Right hindlimb (tissue), 1 donor: ENCODE data around the gene ENOX1.
A peak's percentile ranks its signal among the peaks of the same experiment; 100 is the strongest.

ENCODE experiments used
- DNase-seq: peaks from one replicate; pipeline ENCODE4 v3.0.0-alpha.2; 2018

ENOX1 gene

DNA sequence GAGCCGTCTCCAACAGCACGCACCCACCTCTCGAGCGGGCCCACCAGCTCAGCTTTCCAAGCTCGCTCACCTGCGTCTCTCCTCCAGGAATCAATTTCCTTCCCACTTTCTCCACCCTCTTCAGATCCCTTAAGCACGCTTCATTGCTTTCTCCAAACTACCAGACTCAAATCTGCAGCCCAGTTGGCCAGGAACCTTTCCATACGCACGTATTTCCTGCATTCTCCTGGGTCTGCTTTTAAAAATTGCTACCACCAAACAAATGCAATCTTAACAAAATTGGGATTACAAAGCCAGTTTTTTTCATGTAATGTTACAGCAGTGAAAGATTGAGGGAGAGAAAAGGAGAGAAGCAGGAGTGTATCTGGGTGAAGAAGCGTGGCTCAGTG, 1.5 kb downstream of the ENOX1 start:
- DNase-seq: no peak

DNA sequence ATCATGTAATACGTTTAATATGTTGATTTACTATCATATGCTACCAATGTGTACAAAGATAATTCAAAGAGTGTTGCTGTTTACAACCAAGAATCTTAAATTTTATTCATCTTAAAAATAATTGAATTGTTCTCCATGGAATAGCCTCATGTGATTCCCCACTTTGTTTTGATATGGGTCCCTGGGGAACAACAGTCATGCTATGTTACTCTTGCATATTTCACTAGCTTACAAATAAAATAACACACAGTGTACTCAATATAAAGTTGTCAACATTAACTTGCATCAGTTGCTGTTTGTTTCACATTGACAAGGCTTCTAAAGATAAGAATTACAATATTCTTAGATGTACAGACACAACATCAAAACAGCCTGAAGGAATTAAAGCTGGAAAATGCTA, 2.3 kb downstream of the ENOX1 start:
- no peak for DNase-seq

DNA sequence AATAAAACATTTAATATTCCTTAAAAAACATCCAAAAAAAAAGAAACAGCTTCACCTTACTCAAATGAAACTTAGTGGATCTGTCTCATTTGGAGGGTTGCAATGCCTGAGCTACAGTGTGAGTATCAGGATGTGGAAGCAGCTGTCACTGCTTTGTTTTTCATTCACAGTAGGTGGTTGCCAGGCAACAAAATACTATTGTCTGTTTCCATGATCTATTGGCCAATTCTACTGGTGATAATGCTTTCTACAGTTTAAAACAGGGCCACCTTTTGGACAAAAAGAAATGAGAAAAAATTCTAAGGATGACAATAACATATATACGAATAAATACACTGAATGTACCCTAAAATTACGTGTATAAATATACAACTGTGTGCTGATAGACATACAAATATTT, 3.0 kb downstream of the ENOX1 start:
- DNase-seq: peak; percentile 49

DNA sequence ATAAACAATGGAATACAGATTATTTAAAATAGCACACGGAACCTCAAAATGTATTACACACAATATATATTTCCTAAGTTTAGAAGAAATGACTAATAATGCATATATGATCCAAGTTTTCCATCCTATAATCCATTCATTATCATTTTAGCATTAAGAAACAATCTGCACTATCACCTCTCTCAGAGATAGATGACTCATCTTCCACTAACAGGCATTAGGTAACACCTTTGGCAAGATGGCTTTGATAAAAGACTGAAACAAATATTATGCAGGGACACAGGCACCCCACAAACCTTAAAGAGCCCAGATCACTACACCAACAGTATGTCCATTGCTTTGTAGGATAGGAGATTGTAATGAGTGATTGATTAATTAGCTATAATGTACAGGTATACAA, 4.1 kb downstream of the ENOX1 start:
- no peak for DNase-seq

DNA sequence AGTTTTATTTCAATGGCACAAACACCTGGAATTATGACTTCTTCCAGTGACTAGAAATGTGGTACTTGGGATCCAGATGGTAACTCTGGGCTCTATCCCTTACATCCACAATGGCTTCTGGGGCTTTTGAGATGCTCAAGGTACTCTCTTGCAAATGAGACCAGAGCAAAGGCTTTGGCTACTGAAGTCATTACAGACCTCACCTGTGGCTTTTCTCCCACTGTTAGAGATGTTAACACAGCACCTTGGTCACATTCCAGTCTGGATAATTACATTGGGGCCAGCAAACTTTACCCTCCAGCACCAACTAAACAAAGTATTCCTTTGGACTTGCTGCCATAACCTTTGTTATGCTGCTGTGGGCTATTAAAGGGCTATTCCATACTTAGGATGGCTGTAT, 6.1 kb downstream of the ENOX1 start:
- no peak for DNase-seq

DNA sequence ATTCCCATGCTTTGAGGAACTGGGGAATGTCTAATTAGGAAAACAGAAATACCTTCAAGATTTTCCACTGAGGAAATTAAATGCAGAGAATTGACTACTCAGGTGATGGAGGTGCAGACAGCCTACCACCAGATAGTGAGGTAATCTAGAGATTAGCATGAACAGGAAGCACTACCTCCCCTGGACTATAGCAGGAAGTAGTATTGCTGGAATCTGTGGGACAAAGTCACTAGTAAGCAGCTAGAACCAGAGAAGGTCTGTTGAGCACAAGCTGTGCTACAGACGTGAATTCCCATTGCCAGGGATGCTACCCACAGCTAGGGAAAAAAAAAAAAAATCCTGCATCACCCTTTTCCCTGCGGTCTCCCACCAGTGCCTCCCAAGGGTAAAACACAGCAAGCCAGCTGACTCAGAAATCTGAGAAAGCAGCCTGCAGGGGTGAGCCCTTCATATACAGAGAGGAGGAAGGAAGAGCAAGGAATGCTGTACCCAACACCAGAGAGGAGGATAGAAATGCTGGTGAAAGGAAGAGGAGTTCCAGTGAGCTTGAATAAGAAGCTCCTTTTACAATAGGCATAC, 10.2 kb downstream of the ENOX1 start:
- no peak for DNase-seq

DNA sequence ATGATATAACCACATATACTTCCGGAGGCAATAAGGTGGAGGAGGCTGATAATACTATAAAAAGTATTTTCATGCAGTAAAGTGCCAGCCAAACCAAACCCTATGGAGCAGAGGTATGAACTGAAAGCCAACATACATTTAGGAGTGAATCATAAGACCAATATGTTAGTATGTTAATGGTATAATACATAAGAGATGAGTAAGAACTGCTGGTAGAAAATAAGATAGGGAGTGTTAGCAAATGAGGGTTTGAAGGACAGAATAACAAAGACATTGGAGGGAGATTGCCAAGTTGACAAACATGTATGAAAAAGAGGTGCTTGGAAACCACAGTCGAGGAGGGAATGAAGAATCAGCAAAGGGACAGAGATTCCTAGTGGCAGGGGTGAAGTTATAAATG, 10.8 kb downstream of the ENOX1 start:
- no peak for DNase-seq

DNA sequence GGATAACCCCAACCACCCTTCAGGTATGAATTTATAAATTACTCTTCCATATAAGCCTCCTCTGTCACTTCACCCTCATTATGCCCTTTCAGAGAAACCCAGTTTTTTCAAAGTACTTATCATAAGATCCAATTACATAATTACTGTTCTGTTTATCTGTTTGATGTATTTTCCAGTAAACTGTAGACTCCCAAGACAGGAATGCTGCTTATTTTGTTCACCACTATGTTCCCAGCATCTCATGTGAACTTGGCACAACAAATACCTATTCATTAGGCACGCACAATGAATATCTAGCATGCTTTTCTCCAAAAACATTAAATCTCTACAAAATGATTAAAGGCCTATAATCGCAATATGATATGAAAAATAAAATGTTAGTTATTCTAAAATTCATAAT, 13.2 kb downstream of the ENOX1 start:
- no peak for DNase-seq

DNA sequence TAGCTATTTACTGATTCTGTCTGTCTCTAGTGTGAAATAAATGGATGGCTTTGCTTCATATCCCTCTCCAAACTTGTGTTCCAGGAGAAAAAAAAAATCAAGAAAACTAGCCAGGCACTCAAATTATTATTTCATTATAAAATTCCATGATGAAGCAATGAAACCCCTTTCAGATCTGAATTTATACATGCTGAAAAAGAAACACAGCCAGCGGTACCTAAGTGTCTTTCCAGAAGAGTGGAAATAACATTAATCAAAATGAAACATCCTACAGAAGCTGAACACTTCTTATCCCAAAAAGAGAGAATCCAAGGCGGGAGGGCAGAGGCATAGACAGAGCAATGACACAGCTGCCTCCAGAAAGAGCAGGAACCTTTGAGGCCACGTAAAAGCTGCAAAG, 15.9 kb downstream of the ENOX1 start:
- no peak for DNase-seq

DNA sequence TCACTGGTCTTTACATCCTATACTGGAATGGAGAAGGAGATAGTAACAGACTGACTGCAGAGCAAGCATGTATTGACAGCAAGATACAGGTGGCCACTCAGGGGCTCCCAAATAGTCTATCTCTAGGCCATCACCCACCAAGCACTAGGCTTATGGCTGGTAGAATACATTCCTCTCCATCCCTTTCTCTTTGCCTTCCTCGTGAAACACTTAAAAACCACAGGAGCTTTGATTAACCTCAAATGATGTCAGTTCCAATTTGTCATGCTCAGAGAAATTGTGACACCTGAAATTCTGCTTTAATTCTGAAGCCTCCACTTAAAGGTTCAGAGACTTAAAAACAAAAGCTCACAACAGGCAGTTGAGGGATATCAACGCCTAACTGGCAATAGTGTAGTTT, 17.2 kb downstream of the ENOX1 start:
- DNase-seq: no peak

DNA sequence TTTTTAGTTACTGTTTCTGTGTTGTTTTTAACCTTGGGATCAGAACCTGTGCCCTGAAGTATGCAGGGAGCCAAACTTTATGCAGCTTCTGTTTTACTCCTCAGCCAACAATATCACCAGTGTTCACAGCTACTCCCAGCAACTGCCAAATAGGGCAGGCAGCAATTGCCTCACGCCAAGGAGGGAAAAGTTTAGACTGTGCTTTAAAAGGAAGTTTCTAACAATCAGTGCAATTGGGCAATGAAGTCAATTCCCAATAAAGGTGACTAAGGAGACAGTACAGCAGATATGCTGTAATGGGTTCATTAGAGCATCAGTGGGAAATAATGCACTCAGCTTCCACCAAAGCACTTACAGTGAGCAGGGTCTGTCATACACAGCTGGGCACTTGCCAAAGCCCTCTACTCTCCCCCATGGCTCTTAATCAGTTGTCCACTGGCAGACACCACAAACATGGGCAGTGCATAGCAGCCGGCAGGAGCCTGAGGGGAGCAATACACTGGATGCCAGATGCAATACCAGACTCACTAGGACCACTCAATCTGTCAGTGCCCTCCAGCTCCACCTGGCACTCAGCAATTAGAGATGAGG, 19.3 kb downstream of the ENOX1 start:
- peak; percentile 57 for DNase-seq

DNA sequence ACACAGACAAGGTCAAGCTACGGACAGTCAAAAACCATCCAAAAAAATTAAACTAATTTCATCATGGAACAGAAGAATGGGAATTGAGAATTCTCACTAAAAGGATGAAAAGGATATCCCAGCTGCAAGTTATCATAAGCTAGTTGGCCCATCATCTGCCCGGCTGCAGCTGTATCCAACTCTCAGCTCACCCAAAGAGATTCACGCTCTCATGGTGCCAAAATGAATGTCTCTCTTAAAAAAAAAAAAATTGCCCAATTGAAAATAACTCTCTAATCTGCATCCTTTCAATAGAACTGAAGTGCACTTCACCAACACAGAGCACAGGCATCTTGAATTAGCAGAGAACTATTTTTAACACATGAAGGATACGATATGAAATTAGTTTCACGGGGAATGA, 20.0 kb downstream of the ENOX1 start:
- DNase-seq: peak; percentile 59

DNA sequence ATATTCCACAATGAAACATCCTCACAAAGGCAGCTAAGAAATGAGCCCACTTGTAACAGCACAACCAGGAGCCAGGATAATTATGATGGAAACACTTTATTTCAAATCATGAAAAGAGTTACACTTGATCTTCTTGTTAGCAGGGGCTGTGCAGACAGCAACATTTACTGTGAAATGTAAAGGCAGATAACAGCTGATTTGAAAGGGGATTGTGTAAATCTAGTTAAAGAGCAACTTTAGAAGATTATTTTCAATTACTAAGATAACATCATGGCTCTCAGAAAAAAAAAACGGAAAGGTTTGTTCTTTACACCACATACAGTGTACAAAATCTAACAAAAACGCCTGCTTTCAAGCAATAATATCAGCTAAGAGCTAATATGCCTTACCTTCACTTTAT, 22.4 kb downstream of the ENOX1 start:
- DNase-seq: no peak

DNA sequence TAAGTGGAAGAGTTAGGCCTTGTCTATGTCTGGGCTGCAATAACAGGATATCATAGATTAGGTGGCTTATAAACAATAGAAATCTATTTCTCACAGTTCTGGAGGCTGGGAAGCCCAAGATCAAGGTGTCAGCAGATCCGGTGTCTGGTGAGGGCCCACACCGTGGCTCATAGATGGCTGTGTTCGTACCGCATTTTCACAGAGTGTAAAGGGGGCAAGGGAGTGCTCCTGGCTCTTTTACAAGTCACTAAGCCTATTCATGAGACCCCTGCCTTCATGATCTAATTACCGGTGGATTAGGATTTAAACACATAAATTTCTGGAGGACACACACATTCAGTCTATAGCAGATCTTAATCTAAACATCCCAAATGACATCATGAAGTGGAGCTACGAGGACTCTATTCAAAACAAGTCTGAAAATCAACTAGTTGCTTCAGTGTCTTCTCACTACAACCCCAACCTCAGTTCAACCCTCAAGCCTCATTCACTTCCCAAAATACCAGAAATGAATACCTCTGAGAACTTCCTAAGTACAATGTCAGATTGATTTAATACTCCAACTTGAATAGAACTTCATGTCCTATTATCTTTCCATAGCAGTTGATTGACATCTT, 23.5 kb downstream of the ENOX1 start:
- no peak for DNase-seq

DNA sequence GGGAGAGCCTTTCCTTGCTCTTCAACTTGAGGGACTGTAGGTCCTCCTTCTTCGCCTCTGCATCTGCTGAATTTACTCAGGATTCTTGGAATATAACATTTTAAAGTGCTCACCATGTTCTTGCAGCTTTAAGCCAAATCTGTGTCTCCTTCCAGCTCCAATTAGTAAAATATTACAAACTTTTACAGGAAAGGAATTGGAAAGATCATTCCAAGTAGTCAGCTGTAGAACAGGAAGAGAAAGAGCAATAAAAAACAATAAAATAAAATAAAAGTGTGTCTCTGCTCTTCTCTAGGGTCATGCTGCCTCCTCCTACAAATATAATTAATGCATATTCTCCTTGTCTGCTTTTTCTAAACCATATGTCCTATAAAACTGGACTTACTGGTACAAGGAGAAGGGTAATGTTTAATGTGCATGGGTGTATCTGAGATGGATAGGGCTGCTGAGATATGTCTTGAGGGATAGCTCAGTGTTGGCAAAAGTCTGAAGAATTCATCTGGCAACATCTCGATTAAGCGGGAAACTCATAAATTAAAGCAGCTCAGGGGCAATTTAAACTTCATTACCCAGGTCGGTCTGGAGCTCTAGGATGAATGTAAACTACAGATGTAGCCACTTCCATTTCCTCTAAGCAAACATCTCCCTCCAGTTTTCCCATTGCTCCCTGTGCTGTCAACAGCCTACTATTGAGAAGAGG, 25.0 kb downstream of the ENOX1 start:
- DNase-seq: peak; percentile 30

DNA sequence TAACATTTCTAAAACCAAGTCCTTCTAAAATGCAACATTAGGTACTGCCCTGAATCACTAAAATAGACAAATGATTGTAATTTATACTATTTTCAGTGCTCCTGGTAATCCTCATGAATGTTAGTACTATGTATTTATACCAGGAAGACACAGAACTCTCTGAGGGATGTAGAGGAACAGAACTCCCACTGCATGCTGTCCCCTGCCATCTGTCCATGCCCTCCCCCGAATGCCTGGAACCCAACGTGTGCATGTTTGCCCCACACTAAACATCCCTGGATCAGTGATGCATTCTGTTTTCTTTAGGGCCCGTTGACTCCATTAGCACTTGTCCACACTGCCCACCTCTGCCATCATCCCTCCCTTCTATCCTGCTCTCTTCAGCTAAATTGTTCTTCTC, 26.5 kb downstream of the ENOX1 start:
- DNase-seq: no peak

DNA sequence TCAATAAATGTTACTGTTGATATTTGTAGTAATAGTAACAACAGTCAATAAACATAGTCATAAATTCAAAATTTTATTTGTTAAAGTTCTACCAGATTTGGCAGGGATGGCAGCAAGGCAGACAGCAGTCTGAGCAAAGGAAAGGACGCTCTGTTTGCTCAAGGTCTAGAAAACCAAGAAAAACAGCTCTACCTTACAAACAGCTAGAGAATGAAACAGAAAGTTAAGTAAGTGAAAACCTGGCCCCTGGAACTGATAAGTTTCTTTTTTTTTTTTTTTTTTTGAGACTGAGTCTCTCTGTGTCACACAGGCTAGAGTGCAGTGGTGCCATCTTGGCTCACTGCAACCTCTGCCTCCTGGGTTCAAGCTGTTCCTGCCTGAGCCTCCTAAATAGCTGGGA, 27.9 kb downstream of the ENOX1 start:
- DNase-seq: no peak

DNA sequence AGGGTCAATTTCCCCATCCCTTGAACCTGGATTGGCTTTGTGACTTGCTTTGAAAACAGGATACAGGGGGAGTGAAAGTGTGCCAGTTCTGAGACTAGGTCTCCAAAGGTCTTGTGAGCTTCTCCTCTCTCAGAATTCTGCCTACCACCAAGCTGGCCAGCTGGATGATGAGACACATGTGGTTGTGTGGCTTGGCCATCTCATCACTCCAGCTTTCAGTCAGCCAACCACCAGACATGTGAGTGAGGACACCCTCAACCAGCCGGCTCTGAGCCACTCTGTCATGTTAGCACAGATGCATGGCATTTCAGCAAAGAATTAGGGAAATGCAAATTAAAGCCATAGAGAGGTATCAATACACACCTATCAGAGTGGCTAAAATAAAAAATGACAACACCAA, 29.5 kb downstream of the ENOX1 start:
- no peak for DNase-seq

DNA sequence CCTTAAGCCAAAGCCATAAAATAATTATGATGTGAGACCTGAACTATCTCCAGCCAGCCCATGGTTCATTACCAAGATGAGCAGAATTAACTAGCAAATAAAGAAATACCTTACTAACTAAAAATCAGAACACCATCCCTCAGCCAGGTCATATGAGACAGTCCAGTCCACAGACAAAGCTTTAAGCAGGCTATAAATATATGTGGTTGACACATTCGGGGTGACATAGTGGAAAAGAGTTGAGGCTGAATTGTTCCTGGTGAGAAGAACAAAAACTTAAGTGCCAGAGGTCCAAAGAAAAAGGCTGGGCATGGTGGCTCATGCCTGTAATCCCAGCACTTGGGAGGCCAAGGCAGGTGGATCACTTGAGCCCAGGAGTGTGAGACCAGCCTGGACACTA, 30.9 kb downstream of the ENOX1 start:
- DNase-seq: no peak

DNA sequence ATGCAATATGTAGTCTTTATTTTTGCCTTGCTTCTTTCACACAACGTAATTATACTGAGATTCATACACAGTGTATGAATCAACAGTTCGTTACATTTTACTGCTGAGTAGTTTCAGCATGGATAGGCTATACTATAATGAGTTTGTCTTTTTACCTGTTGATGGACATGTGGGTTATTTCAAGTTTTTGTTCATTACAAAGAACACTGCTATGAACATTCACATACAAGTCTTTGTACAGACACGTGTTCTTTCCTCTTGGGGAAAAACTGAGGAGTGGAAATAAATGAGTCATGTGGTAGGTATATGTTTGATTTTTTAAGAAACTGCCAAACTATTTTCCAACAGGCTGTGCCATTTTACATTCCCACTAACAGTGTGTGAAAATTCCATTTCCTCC, 35.1 kb downstream of the ENOX1 start:
- DNase-seq: no peak

DNA sequence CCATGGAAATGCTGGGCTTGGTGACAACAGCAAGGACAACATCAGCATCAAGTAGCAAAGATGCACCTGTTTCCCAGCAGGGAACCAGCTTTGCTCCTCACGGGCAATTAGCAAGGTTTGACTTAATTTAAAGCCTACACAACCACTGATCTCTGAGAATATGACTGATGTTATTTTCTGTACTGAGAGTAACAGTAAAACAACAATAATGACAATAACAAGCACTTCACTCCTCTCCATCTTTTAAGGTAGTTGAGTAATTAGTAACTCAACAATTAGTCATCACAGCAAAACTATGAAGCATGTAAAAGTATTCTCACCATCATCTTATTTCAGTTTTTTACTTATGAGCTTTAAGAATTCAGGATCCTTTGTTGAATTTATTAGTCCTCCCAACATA, 37.3 kb downstream of the ENOX1 start:
- DNase-seq: no peak

DNA sequence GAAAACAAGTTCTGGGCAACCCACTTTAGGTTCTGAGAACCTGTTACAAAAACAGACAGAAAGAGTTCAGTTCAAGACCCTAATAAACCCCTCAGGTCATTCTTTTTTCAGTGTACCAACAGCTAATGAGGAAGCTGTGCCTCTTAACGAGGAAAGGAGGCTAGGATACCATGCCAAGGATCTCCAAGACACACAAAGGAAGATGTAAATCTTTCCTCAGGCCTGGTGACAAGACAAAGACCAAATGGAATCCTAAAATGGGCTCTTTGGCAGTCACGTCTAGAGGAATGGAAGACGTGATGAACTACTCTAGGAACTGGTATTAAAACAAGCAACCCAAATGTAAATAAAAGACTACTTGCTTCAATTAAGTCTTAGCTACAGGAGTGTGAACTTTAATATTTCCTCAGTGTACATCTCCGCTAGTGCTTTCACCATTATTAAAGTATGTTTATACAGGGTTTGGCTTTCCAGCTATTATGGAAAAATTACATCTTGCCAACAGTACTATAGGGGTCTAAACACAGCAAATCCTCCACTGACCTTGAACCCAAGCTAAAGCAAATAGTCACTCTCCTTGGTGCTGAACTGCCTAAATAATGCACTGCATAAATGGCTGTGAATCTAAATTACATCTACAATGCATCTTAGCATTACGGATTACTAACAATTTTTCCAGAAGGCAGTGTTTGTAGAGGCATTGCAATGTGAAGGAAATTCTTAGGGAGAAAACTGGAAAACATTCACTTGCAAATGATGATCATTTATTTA, 42.3 kb downstream of the ENOX1 start:
- no peak for DNase-seq

DNA sequence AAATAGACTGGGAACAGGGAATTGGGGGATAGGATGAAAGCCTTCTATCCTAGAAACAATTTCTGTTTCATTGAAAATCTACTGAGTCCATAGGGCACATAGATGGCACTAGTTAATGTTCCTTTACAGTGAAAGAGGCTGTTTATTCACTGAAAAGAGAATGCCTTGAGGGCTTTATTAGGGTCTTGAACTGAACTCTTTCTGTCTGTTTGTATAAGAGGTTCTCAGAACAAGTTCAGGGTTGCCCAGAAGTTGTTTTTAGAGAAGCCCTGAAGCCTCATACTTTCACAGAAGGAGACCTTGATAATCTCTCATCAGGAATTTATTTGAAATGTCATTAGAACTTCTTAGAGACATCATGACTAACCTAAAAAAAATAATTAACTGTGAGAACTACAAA, 43.9 kb downstream of the ENOX1 start:
- no peak for DNase-seq
